ENCODE data around the gene LEKR1. TPM values are rescaled to one million over a fixed set of nuclear protein-coding genes. Genes with fewer than 3 reads are reported as not detected.

Gene LEKR1
- total RNA-seq, 1 donor from 2014 or later, result 1.8 TPM

GRCh38 chr3:157066335-157067098 is 240.4 kb downstream of the LEKR1 start:
- Mint-ChIP-seq H3K27me3 (ENCODE audit: low read depth) (peaks cover 4% of the 10 kb centered on the region), H3K4me1 (peaks cover 5% of the 10 kb centered on the region), H3K9me3 (no peaks in the 10 kb centered on the region), H3K4me3 (no peak overlapping the region), H3K27ac (ENCODE audit: unreplicated experiment) (no peak overlapping the region), H3K36me3 (ENCODE audit: low read depth) (no peaks in the 10 kb centered on the region)
- no peak for DNase-seq (ENCODE audit: low read depth, low spot score)
- no peak for TF ChIP-seq CTCF (conservative IDR thresholded peaks at IDR 0.05)

GRCh38 chr3:157067114-157067513 is 241.0 kb downstream of the LEKR1 start:
- no peak for TF ChIP-seq CTCF (conservative IDR thresholded peaks at IDR 0.05)
- Mint-ChIP-seq H3K4me3 (no peak overlapping the region), H3K27ac (ENCODE audit: unreplicated experiment) (no peak overlapping the region), H3K4me1 (peaks cover 5% of the 10 kb centered on the region), H3K36me3 (ENCODE audit: low read depth) (no peaks in the 10 kb centered on the region), H3K9me3 (no peaks in the 10 kb centered on the region), H3K27me3 (ENCODE audit: low read depth) (peaks cover 4% of the 10 kb centered on the region)
- DNase-seq (ENCODE audit: low read depth, low spot score), result no peak

- H3K27me3 Mint-ChIP-seq (ENCODE audit: low read depth), result peaks cover 4% of the 10 kb centered on the region
- no peaks in the 10 kb centered on the region for H3K9me3 Mint-ChIP-seq
Measured at GRCh38 chr3:157069406-157069805, 243.3 kb downstream of the LEKR1 start.

GRCh38 chr3:157069846-157070677 is 243.9 kb downstream of the LEKR1 start:
- DNase-seq (ENCODE audit: low read depth, low spot score), result no peak
- H3K9me3 Mint-ChIP-seq, result no peaks in the 10 kb centered on the region
- H3K36me3 Mint-ChIP-seq (ENCODE audit: low read depth), result no peaks in the 10 kb centered on the region
- H3K4me3 Mint-ChIP-seq, result no peak overlapping the region
- no peak overlapping the region for H3K27ac Mint-ChIP-seq (ENCODE audit: unreplicated experiment)
- peaks cover 4% of the 10 kb centered on the region for H3K27me3 Mint-ChIP-seq (ENCODE audit: low read depth)
- no peak for TF ChIP-seq CTCF (conservative IDR thresholded peaks at IDR 0.05)
- peaks cover 5% of the 10 kb centered on the region for H3K4me1 Mint-ChIP-seq

More at GRCh38 chr3:157069406-157069805, 243.3 kb downstream of the LEKR1 start:
- Mint-ChIP-seq H3K4me1 (peaks cover 5% of the 10 kb centered on the region), H3K4me3 (no peak overlapping the region), H3K27ac (ENCODE audit: unreplicated experiment) (no peak overlapping the region), H3K36me3 (ENCODE audit: low read depth) (no peaks in the 10 kb centered on the region)
- no peak for TF ChIP-seq CTCF (conservative IDR thresholded peaks at IDR 0.05)
- DNase-seq (ENCODE audit: low read depth, low spot score), result no peak

- H3K27me3 Mint-ChIP-seq (ENCODE audit: low read depth), result peaks cover 1% of the 10 kb centered on the region
- no peak overlapping the region for H3K4me3 Mint-ChIP-seq
- H3K27ac Mint-ChIP-seq (ENCODE audit: unreplicated experiment), result no peak overlapping the region
- H3K36me3 Mint-ChIP-seq (ENCODE audit: low read depth), result no peaks in the 10 kb centered on the region
- H3K4me1 Mint-ChIP-seq, result peaks cover 8% of the 10 kb centered on the region
- no peak for TF ChIP-seq CTCF (conservative IDR thresholded peaks at IDR 0.05)
- no peak for DNase-seq (ENCODE audit: low read depth, low spot score)
- no peaks in the 10 kb centered on the region for H3K9me3 Mint-ChIP-seq
Measured at GRCh38 chr3:157070678-157070999, 244.5 kb downstream of the LEKR1 start.

Data from neural crest cell (in vitro differentiated cells).